PFSK-1 (cell line): ENCODE measurements around the gene AP1M1.
A peak's percentile ranks its signal among the peaks of the same experiment; 100 is the strongest.

Experiments used
- FOXP2 ChIP-seq: optimal IDR thresholded peaks from 2 replicates; pipeline ENCODE3; 2011; ENCODE audit warnings: borderline replicate concordance, control low read depth, inconsistent platforms; ENCODE audit not compliant: insufficient read depth; ENCODE audit errors: extremely low read length, extremely low read depth
- POLR2AphosphoS5 ChIP-seq: IDR thresholded peaks from 2 replicates; pipeline ENCODE4 v1.6.1; 2012; ENCODE audit warnings: low read depth, mild to moderate bottlenecking, control low read depth, low read length, moderate library complexity
- REST ChIP-seq, 2 experiments: IDR thresholded peaks; 2 replicates each; pipeline versions ENCODE4 v1.6.1 to v1.8.0; 2011 to 2012; ENCODE audit warnings: low read depth in 2 of 2, low read length in 2 of 2, control low read depth in 1 of 2, inconsistent platforms in 1 of 2, mild to moderate bottlenecking in 1 of 2, moderate library complexity in 1 of 2; ENCODE audit not compliant: insufficient read depth in 1 of 2
- SIN3A ChIP-seq: IDR thresholded peaks from 2 replicates; pipeline ENCODE4 v1.6.1; 2012; ENCODE audit warnings: mild to moderate bottlenecking, low read length, moderate library complexity, borderline replicate concordance; ENCODE audit not compliant: insufficient read depth
- TAF1 ChIP-seq: IDR thresholded peaks from 2 replicates; pipeline ENCODE4 v1.6.1; 2012; ENCODE audit warnings: low read length, control low read depth, borderline replicate concordance; ENCODE audit not compliant: insufficient read depth

The AP1M1 gene

GRCh38 chr19:16185123-16185767, 12.5 kb upstream of the AP1M1 start, which contains the start of gene FAM32A:
TSS of gene FAM32A (plus strand) at chr19:16185410. CDS start at chr19:16185443, 33 bp downstream.
- peak; percentile 87; the same call in 1 of the 2 replicates for TF ChIP-seq TAF1
- TF ChIP-seq REST (IDR thresholded peaks at IDR 0.05; ENCODE audit: insufficient read depth in 1 of 2, low read depth in 2 of 2, low read length in 2 of 2), result no peak
- peak; percentile 71 for TF ChIP-seq POLR2AphosphoS5
- peak; percentile 58; the same call in 1 of the 2 replicates for TF ChIP-seq SIN3A
- TF ChIP-seq FOXP2, result no peak

GRCh38 chr19:16185768-16186123, 12.0 kb upstream of the AP1M1 start:
- TF ChIP-seq TAF1 (no peak), SIN3A (no peak)

- TF ChIP-seq REST (IDR thresholded peaks at IDR 0.05; ENCODE audit: insufficient read depth in 1 of 2, low read depth in 2 of 2, low read length in 2 of 2) (no peak), FOXP2 (no peak), POLR2AphosphoS5 (no peak), TAF1 (no peak), SIN3A (no peak)
These were observed 9.2 kb upstream of the AP1M1 start for GRCh38 chr19:16188521-16188920.

GRCh38 chr19:16190198-16190597, 7.5 kb upstream of the AP1M1 start:
- TF ChIP-seq SIN3A (no peak), TAF1 (no peak), FOXP2 (no peak), POLR2AphosphoS5 (no peak), REST (IDR thresholded peaks at IDR 0.05; ENCODE audit: insufficient read depth in 1 of 2, low read depth in 2 of 2, low read length in 2 of 2) (no peak)

GRCh38 chr19:16190736-16191135, 7.0 kb upstream of the AP1M1 start:
- TF ChIP-seq FOXP2 (no peak), SIN3A (no peak), TAF1 (no peak), REST (IDR thresholded peaks at IDR 0.05; ENCODE audit: insufficient read depth in 1 of 2, low read depth in 2 of 2, low read length in 2 of 2) (no peak), POLR2AphosphoS5 (no peak)
